Measurements from ENCODE around the gene COX18.

The COX18 gene

GRCh38 chr4:73019462-73020047 lies 50.0 kb downstream of the COX18 start:
- Histone ChIP-seq H3K4me3 (ENCODE audit: insufficient read length, low read depth) (no peak overlapping the region), H3K9me3 (ENCODE audit: insufficient read depth, low read length) (no peaks in the 10 kb centered on the region), H3K27me3 (ENCODE audit: insufficient read depth, insufficient read length) (no peaks in the 10 kb centered on the region), H3K9ac (ENCODE audit: insufficient read length, low read depth) (no peak overlapping the region), H3K4me1 (ENCODE audit: insufficient read depth, insufficient read length) (no peaks in the 10 kb centered on the region), H3K36me3 (ENCODE audit: insufficient read depth, insufficient read length, low read length) (no peaks in the 10 kb centered on the region)
- TF ChIP-seq SUZ12 (IDR thresholded peaks at IDR 0.05; ENCODE audit: extremely low read depth, insufficient read depth, insufficient read length) = no peak
- peak; percentile 20 for DNase-seq (ENCODE audit: low read depth, low spot score)

GRCh38 chr4:73018595-73018994 lies 50.9 kb downstream of the COX18 start:
- no peak overlapping the region for H3K9ac ChIP-seq (ENCODE audit: insufficient read length, low read depth)
- DNase-seq (ENCODE audit: low read depth, low spot score) = no peak

GRCh38 chr4:73013310-73013709 lies 56.2 kb downstream of the COX18 start:
- Histone ChIP-seq H3K4me1 (ENCODE audit: insufficient read depth, insufficient read length) (no peaks in the 10 kb centered on the region), H3K27me3 (ENCODE audit: insufficient read depth, insufficient read length) (no peaks in the 10 kb centered on the region), H3K9me3 (ENCODE audit: insufficient read depth, low read length) (peaks cover 16% of the 10 kb centered on the region; the same call in 1 of the 2 replicates), H3K9ac (ENCODE audit: insufficient read length, low read depth) (no peak overlapping the region), H3K4me3 (ENCODE audit: insufficient read length, low read depth) (no peak overlapping the region), H3K36me3 (ENCODE audit: insufficient read depth, insufficient read length, low read length) (no peaks in the 10 kb centered on the region)
- TF ChIP-seq YY1 (IDR thresholded peaks at IDR 0.05; ENCODE audit: insufficient read depth, insufficient read length) (no peak), SUZ12 (IDR thresholded peaks at IDR 0.05; ENCODE audit: extremely low read depth, insufficient read depth, insufficient read length) (no peak), ZNF274 (IDR thresholded peaks at IDR 0.05; ENCODE audit: low read depth, low read length) (no peak)
- DNase-seq (ENCODE audit: low read depth, low spot score) = no peak

More at GRCh38 chr4:73018595-73018994, 50.9 kb downstream of the COX18 start:
- H3K36me3 ChIP-seq (ENCODE audit: insufficient read depth, insufficient read length, low read length) = no peaks in the 10 kb centered on the region
- H3K4me3 ChIP-seq (ENCODE audit: insufficient read length, low read depth) = no peak overlapping the region
- H3K9me3 ChIP-seq (ENCODE audit: insufficient read depth, low read length) = no peaks in the 10 kb centered on the region
- H3K4me1 ChIP-seq (ENCODE audit: insufficient read depth, insufficient read length) = no peaks in the 10 kb centered on the region
- no peaks in the 10 kb centered on the region for H3K27me3 ChIP-seq (ENCODE audit: insufficient read depth, insufficient read length)
- TF ChIP-seq YY1 (IDR thresholded peaks at IDR 0.05; ENCODE audit: insufficient read depth, insufficient read length) = no peak
- TF ChIP-seq ZNF274 (IDR thresholded peaks at IDR 0.05; ENCODE audit: low read depth, low read length) = no peak
- no peak for TF ChIP-seq SUZ12 (IDR thresholded peaks at IDR 0.05; ENCODE audit: extremely low read depth, insufficient read depth, insufficient read length)

- Histone ChIP-seq H3K4me1 (ENCODE audit: insufficient read depth, insufficient read length) (no peaks in the 10 kb centered on the region), H3K9ac (ENCODE audit: insufficient read length, low read depth) (no peak overlapping the region), H3K36me3 (ENCODE audit: insufficient read depth, insufficient read length, low read length) (no peaks in the 10 kb centered on the region), H3K9me3 (ENCODE audit: insufficient read depth, low read length) (peaks cover 16% of the 10 kb centered on the region; the same call in 1 of the 2 replicates), H3K27me3 (ENCODE audit: insufficient read depth, insufficient read length) (no peaks in the 10 kb centered on the region), H3K4me3 (ENCODE audit: insufficient read length, low read depth) (no peak overlapping the region)
- no peak for TF ChIP-seq YY1 (IDR thresholded peaks at IDR 0.05; ENCODE audit: insufficient read depth, insufficient read length)
- TF ChIP-seq ZNF274 (IDR thresholded peaks at IDR 0.05; ENCODE audit: low read depth, low read length) = no peak
- TF ChIP-seq SUZ12 (IDR thresholded peaks at IDR 0.05; ENCODE audit: extremely low read depth, insufficient read depth, insufficient read length) = no peak
- no peak for DNase-seq (ENCODE audit: low read depth, low spot score)
These were observed 56.8 kb downstream of the COX18 start for GRCh38 chr4:73012673-73013072.

GRCh38 chr4:73011629-73011985 lies 57.9 kb downstream of the COX18 start:
- no peaks in the 10 kb centered on the region for H3K27me3 ChIP-seq (ENCODE audit: insufficient read depth, insufficient read length)
- no peak overlapping the region for H3K9ac ChIP-seq (ENCODE audit: insufficient read length, low read depth)
- H3K36me3 ChIP-seq (ENCODE audit: insufficient read depth, insufficient read length, low read length) = no peaks in the 10 kb centered on the region
- no peaks in the 10 kb centered on the region for H3K4me1 ChIP-seq (ENCODE audit: insufficient read depth, insufficient read length)
- no peak for TF ChIP-seq SUZ12 (IDR thresholded peaks at IDR 0.05; ENCODE audit: extremely low read depth, insufficient read depth, insufficient read length)
- H3K9me3 ChIP-seq (ENCODE audit: insufficient read depth, low read length) = peaks cover 16% of the 10 kb centered on the region; the same call in 1 of the 2 replicates
- H3K4me3 ChIP-seq (ENCODE audit: insufficient read length, low read depth) = no peak overlapping the region
- DNase-seq (ENCODE audit: low read depth, low spot score) = no peak

GRCh38 chr4:73010789-73011628 lies 58.5 kb downstream of the COX18 start:
- no peak for TF ChIP-seq ZNF274 (IDR thresholded peaks at IDR 0.05; ENCODE audit: low read depth, low read length)
- no peak for TF ChIP-seq YY1 (IDR thresholded peaks at IDR 0.05; ENCODE audit: insufficient read depth, insufficient read length)
- TF ChIP-seq SUZ12 (IDR thresholded peaks at IDR 0.05; ENCODE audit: extremely low read depth, insufficient read depth, insufficient read length) = no peak
- Histone ChIP-seq H3K4me3 (ENCODE audit: insufficient read length, low read depth) (no peak overlapping the region), H3K27me3 (ENCODE audit: insufficient read depth, insufficient read length) (no peaks in the 10 kb centered on the region), H3K9me3 (ENCODE audit: insufficient read depth, low read length) (peaks cover 16% of the 10 kb centered on the region; the same call in 1 of the 2 replicates), H3K36me3 (ENCODE audit: insufficient read depth, insufficient read length, low read length) (no peaks in the 10 kb centered on the region), H3K9ac (ENCODE audit: insufficient read length, low read depth) (no peak overlapping the region), H3K4me1 (ENCODE audit: insufficient read depth, insufficient read length) (no peaks in the 10 kb centered on the region)
- DNase-seq (ENCODE audit: low read depth, low spot score) = no peak

DNA sequence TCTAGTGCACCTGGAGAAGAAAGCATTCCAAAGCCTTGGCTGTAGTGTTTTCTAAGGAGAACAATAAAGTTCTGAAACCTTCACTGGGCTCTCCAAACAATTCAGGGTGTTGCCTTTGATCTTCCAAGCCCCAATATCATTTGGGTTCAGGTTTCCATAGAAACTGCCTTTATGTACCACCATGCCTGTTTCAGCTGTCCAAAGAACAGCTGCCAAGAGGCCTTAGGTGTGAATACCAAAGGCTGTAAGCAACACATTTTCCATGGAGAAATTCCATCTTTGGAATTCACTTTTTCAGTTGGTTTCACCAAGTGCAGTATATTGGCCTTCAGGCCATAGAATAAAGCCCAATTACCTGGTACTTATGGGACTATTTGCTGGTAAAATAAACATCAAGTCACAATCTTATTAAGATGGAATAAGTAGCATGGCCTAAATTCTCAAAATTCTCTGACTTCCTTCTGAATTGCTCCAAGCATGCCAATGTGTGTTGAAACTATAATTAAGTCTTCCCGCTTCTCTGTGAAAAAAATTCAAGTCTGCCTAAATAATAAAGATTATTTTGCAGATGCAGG lies 61.9 kb downstream of the COX18 start:
- DNase-seq (ENCODE audit: low read depth, low spot score) = no peak
- TF ChIP-seq YY1 (IDR thresholded peaks at IDR 0.05; ENCODE audit: insufficient read depth, insufficient read length) (no peak), ZNF274 (IDR thresholded peaks at IDR 0.05; ENCODE audit: low read depth, low read length) (no peak), SUZ12 (IDR thresholded peaks at IDR 0.05; ENCODE audit: extremely low read depth, insufficient read depth, insufficient read length) (no peak)
- H3K36me3 ChIP-seq (ENCODE audit: insufficient read depth, insufficient read length, low read length) = no peaks in the 10 kb centered on the region

More for the DNA sequence above, 61.9 kb downstream of the COX18 start:
- H3K27me3 ChIP-seq (ENCODE audit: insufficient read depth, insufficient read length) = no peaks in the 10 kb centered on the region
- H3K4me1 ChIP-seq (ENCODE audit: insufficient read depth, insufficient read length) = no peaks in the 10 kb centered on the region
- H3K4me3 ChIP-seq (ENCODE audit: insufficient read length, low read depth) = no peak overlapping the region
- H3K9ac ChIP-seq (ENCODE audit: insufficient read length, low read depth) = no peak overlapping the region
- peaks cover 13% of the 10 kb centered on the region; the same call in 1 of the 2 replicates for H3K9me3 ChIP-seq (ENCODE audit: insufficient read depth, low read length)
